MM.1S (cell line): ENCODE results near the gene RBM47.

Source experiments
- DNase-seq: peaks from one replicate; pipeline ENCODE4 v3.0.0-alpha.2; 2015
- H2AFZ ChIP-seq: fragments of 300-600 bp; sonication (generic); 2 replicates; pipeline ENCODE4 v1.6.0; 2016; ENCODE audit warnings: antibody characterized with exemption, low read length
- H3F3A ChIP-seq: fragments of 300-600 bp; sonication (generic); 2 replicates; pipeline ENCODE4 v1.6.1; 2016; ENCODE audit warnings: mild to moderate bottlenecking, antibody characterized with exemption, low read length, moderate library complexity, mixed read lengths; ENCODE audit not compliant: insufficient read depth
- H3K27ac ChIP-seq: fragments of 300-600 bp; sonication (generic); 2 replicates; pipeline ENCODE4 v1.5.1; 2016; ENCODE audit warnings: mild to moderate bottlenecking, low read length
- H3K27me3 ChIP-seq: fragments of 300-600 bp; sonication (generic); replicated peaks from 2 replicates; pipeline ENCODE4 v1.6.0; 2016; ENCODE audit warnings: low read length; ENCODE audit not compliant: insufficient read depth
- H3K36me3 ChIP-seq: fragments of 300-600 bp; sonication (generic); replicated peaks from 2 replicates; pipeline ENCODE4 v1.6.1; 2016; ENCODE audit warnings: mild to moderate bottlenecking, low read length, mixed read lengths; ENCODE audit not compliant: insufficient read depth
- H3K4me1 ChIP-seq: fragments of 300-600 bp; sonication (generic); 2 replicates; pipeline ENCODE4 v1.6.1; 2016; ENCODE audit warnings: low read length, mixed read lengths
- H3K4me2 ChIP-seq: fragments of 300-600 bp; sonication (generic); 2 replicates; pipeline ENCODE4 v1.6.0; 2016; ENCODE audit warnings: low read depth, low read length
- H3K4me3 ChIP-seq: fragments of 300-600 bp; sonication (generic); 2 replicates; pipeline ENCODE4 v1.5.1; 2016; ENCODE audit warnings: low read length, mixed read lengths
- H3K79me2 ChIP-seq: fragments of 300-600 bp; sonication (generic); 2 replicates; pipeline ENCODE4 v1.6.1; 2016; ENCODE audit warnings: mixed run types, low read length, mixed read lengths
- H3K9ac ChIP-seq: fragments of 300-600 bp; sonication (generic); 2 replicates; pipeline ENCODE4 v1.6.1; 2016; ENCODE audit warnings: low read length, mixed read lengths
- H3K9me2 ChIP-seq: fragments of 300-600 bp; sonication (generic); replicated peaks from 2 replicates; pipeline ENCODE4 v1.6.1; 2016; ENCODE audit warnings: mild to moderate bottlenecking, low read length, mixed read lengths; ENCODE audit not compliant: insufficient read depth
- H3K9me3 ChIP-seq: fragments of 300-600 bp; sonication (generic); replicated peaks from 2 replicates; pipeline ENCODE4 v1.6.1; 2016; ENCODE audit warnings: mild to moderate bottlenecking, low read length, mixed read lengths; ENCODE audit not compliant: insufficient read depth
- H4K20me1 ChIP-seq: fragments of 300-600 bp; sonication (generic); 2 replicates; pipeline ENCODE4 v1.6.1; 2016; ENCODE audit warnings: mild to moderate bottlenecking, low read length, moderate library complexity, mixed read lengths; ENCODE audit not compliant: insufficient read depth
- CTCF ChIP-seq: fragments of 300-600 bp; sonication (generic); IDR thresholded peaks from 2 replicates; pipeline ENCODE4 v1.5.1; 2016; ENCODE audit warnings: antibody characterized with exemption, low read length, mixed read lengths
- EZH2 ChIP-seq: fragments of 300-600 bp; sonication (generic); optimal IDR thresholded peaks from 2 replicates; pipeline ENCODE3; 2017; ENCODE audit warnings: low read depth, mild to moderate bottlenecking, antibody characterized with exemption, low read length, mixed read lengths
- EZH2phosphoT487 ChIP-seq: fragments of 300-600 bp; sonication (generic); IDR thresholded peaks from 2 replicates; pipeline ENCODE4 v1.6.1; 2018; ENCODE audit warnings: antibody characterized with exemption, low read length

RBM47 gene

GRCh38 chr4:40427128-40427527 lies 202.5 kb downstream of the RBM47 start:
- Histone ChIP-seq H3F3A (no peaks in the 10 kb centered on the region), H3K79me2 (peaks cover 3% of the 10 kb centered on the region; the same call in 1 of the 2 replicates), H2AFZ (no peak overlapping the region), H3K4me3 (no peak overlapping the region), H3K9ac (no peak overlapping the region), H3K27ac (no peak overlapping the region), H3K4me1 (no peaks in the 10 kb centered on the region), H4K20me1 (no peaks in the 10 kb centered on the region), H3K27me3 (no peaks in the 10 kb centered on the region), H3K9me3 (no peaks in the 10 kb centered on the region), H3K4me2 (no peak overlapping the region), H3K9me2 (no peaks in the 10 kb centered on the region), H3K36me3 (peaks cover 6% of the 10 kb centered on the region; the same call in 1 of the 2 replicates)
- TF ChIP-seq EZH2phosphoT487 (no peak), EZH2 (no peak), CTCF (no peak)
- no peak for DNase-seq

- no peak for TF ChIP-seq EZH2phosphoT487
- TF ChIP-seq EZH2 = no peak
- TF ChIP-seq CTCF = no peak
- H3K4me3 ChIP-seq = no peak overlapping the region
- peaks cover 3% of the 10 kb centered on the region; the same call in 1 of the 2 replicates for H3K36me3 ChIP-seq
- H3K9ac ChIP-seq = no peak overlapping the region
- no peak for DNase-seq
- H3K79me2 ChIP-seq = no peaks in the 10 kb centered on the region
- H3K4me1 ChIP-seq = no peaks in the 10 kb centered on the region; the same call in 1 of the 2 replicates
- no peaks in the 10 kb centered on the region for H3K9me3 ChIP-seq
- no peaks in the 10 kb centered on the region for H4K20me1 ChIP-seq
- no peak overlapping the region for H2AFZ ChIP-seq
- no peak overlapping the region for H3K4me2 ChIP-seq
- no peaks in the 10 kb centered on the region for H3F3A ChIP-seq
- H3K9me2 ChIP-seq = no peaks in the 10 kb centered on the region
- no peak overlapping the region for H3K27ac ChIP-seq
- no peaks in the 10 kb centered on the region for H3K27me3 ChIP-seq
Measured at GRCh38 chr4:40425799-40426574, 203.7 kb downstream of the RBM47 start.

- Histone ChIP-seq H3K4me2 (no peak overlapping the region), H3F3A (no peaks in the 10 kb centered on the region), H3K4me3 (no peak overlapping the region), H3K9me2 (no peaks in the 10 kb centered on the region), H2AFZ (no peak overlapping the region), H4K20me1 (no peaks in the 10 kb centered on the region), H3K9me3 (no peaks in the 10 kb centered on the region), H3K9ac (no peak overlapping the region), H3K36me3 (peaks cover 3% of the 10 kb centered on the region; the same call in 1 of the 2 replicates), H3K27ac (no peak overlapping the region), H3K79me2 (no peaks in the 10 kb centered on the region), H3K4me1 (peaks cover 6% of the 10 kb centered on the region; the same call in 1 of the 2 replicates), H3K27me3 (no peaks in the 10 kb centered on the region)
- TF ChIP-seq EZH2phosphoT487 = no peak
- TF ChIP-seq EZH2 = no peak
- TF ChIP-seq CTCF = no peak
- no peak for DNase-seq
Measured at GRCh38 chr4:40423735-40424134, 205.9 kb downstream of the RBM47 start.
